ENCODE data around the gene TMEM141. TPM values are rescaled to one million over a fixed set of nuclear protein-coding genes. Genes with fewer than 3 reads are reported as not detected.
A peak's percentile ranks its signal among the peaks of the same experiment; 100 is the strongest.

TMEM141 gene
- total and polyA plus RNA-seq, 10 of the 15 experiments (the other 5 are each of a cell fraction or from before 2014, with no cell fraction given): 7.8 to 48.6 (median 34.4) TPM

DNA sequence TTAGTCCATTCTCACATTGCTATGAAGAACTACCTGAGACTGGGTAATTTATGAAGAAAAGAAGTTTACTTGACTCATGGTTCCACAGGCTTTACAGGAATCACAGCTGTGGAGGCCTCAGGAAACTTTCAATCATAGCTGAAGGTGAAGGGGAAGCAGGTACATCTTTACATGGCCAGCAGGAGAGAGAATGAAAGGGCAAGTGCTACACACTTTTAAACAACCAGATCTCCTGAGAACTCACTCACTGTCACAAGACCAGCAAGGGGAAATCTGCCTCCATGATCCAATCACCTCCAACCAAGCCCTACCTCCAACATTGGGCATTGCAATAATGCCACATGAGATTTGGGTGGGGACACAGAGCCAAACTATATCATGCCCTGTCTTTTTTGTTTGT lies 39.3 kb upstream of the TMEM141 start:
- CTCF ChIA-PET: no interaction called here
- FAIRE-seq (no peak), DNase-seq (ENCODE audit: low read depth, low spot score) (no peak), ATAC-seq (no peak)
- Histone ChIP-seq H3K9ac (ENCODE audit: control insufficient read depth, insufficient read depth, low read length) (no peak overlapping the region), H3K27ac (ENCODE audit: control insufficient read depth, insufficient read depth) (no peak overlapping the region), H2AFZ (ENCODE audit: control insufficient read depth, low read depth, low read length) (no peak overlapping the region), H3K4me2 (ENCODE audit: control insufficient read depth, insufficient read depth) (no peak overlapping the region), H3K36me3 (ENCODE audit: control insufficient read depth in 2 of 2, insufficient read depth in 2 of 2, low read length in 1 of 2) (no peaks in the 10 kb centered on the region), H3K27me3 (replicated peaks in 1 of 2; ENCODE audit: control insufficient read depth in 2 of 2, insufficient read depth in 2 of 2, low read length in 1 of 2) (0 out of 4 replicates have a peak, but pooled peaks cover 0 to 2% of the 10 kb centered on the region in 2 experiments), H3K4me1 (ENCODE audit: control insufficient read depth, insufficient read depth, low read length) (no peaks in the 10 kb centered on the region), H3K9me3 (replicated peaks; ENCODE audit: control insufficient read depth, insufficient read depth, low read length) (peaks cover 33% of the 10 kb centered on the region), H3K4me3 (no peak overlapping the region), H3K79me2 (ENCODE audit: control insufficient read depth, insufficient read depth, low read length) (no peaks in the 10 kb centered on the region), H4K20me1 (ENCODE audit: control insufficient read depth, insufficient read depth) (no peaks in the 10 kb centered on the region)
- BruUV-seq (replicated peaks): no TSS peak
- POLR2A ChIA-PET: no interaction called here
- intact Hi-C loops (cut with micrococcal nuclease; ENCODE audit: unreplicated experiment): no loop called here
- RAD21 ChIA-PET (ENCODE audit: unreplicated experiment): no interaction called here
- SMC1A ChIA-PET (ENCODE audit: uncharacterized antibody, unreplicated experiment): no interaction called here
- in situ Hi-C loops (cut with MboI): no loop called here
- TF ChIP-seq CREM (IDR thresholded peaks at IDR 0.05; ENCODE audit: low read depth) (no peak), CBX5 (IDR thresholded peaks at IDR 0.05; ENCODE audit: low read depth) (0 out of 2 replicates have a peak, but pooled peaks have one; percentile 48)

GRCh38 chr9:136753371-136754058 lies 37.6 kb upstream of the TMEM141 start:
- intact Hi-C loops (cut with micrococcal nuclease; ENCODE audit: unreplicated experiment): no loop called here
- no peak overlapping the region for H3K9ac ChIP-seq (ENCODE audit: control insufficient read depth, insufficient read depth, low read length)
- no peak overlapping the region for H3K27ac ChIP-seq (ENCODE audit: control insufficient read depth, insufficient read depth)
- no peak for DNase-seq (ENCODE audit: low read depth, low spot score)
- in situ Hi-C loops (cut with MboI): no loop called here
- FAIRE-seq: no peak
- RAD21 ChIA-PET (ENCODE audit: unreplicated experiment): no interaction called here
- no peak overlapping the region for H3K4me3 ChIP-seq
- no peaks in the 10 kb centered on the region for H4K20me1 ChIP-seq (ENCODE audit: control insufficient read depth, insufficient read depth)
- H3K79me2 ChIP-seq (ENCODE audit: control insufficient read depth, insufficient read depth, low read length): no peaks in the 10 kb centered on the region
- H3K4me1 ChIP-seq (ENCODE audit: control insufficient read depth, insufficient read depth, low read length): no peaks in the 10 kb centered on the region
- SMC1A ChIA-PET (ENCODE audit: uncharacterized antibody, unreplicated experiment): no interaction called here
- 65% methylated on average over 31 of the region's 31 CpGs for WGBS (ENCODE audit: insufficient coverage, insufficient replicate concordance, low lambda C conversion rate, missing lambda C conversion rate)
- ATAC-seq: no peak
- POLR2A ChIA-PET: no interaction called here
- H3K9me3 ChIP-seq (replicated peaks; ENCODE audit: control insufficient read depth, insufficient read depth, low read length): peaks cover 33% of the 10 kb centered on the region
- CTCF ChIA-PET: no interaction called here
- 0 out of 4 replicates have a peak, but pooled peaks cover 0 to 2% of the 10 kb centered on the region in 2 experiments for H3K27me3 ChIP-seq (replicated peaks in 1 of 2; ENCODE audit: control insufficient read depth in 2 of 2, insufficient read depth in 2 of 2, low read length in 1 of 2)
- no TSS peak for BruUV-seq (replicated peaks)
- H2AFZ ChIP-seq (ENCODE audit: control insufficient read depth, low read depth, low read length): no peak overlapping the region
- no peaks in the 10 kb centered on the region for H3K36me3 ChIP-seq (ENCODE audit: control insufficient read depth in 2 of 2, insufficient read depth in 2 of 2, low read length in 1 of 2)
- no peak overlapping the region for H3K4me2 ChIP-seq (ENCODE audit: control insufficient read depth, insufficient read depth)
- TF ChIP-seq, protein P1, sequence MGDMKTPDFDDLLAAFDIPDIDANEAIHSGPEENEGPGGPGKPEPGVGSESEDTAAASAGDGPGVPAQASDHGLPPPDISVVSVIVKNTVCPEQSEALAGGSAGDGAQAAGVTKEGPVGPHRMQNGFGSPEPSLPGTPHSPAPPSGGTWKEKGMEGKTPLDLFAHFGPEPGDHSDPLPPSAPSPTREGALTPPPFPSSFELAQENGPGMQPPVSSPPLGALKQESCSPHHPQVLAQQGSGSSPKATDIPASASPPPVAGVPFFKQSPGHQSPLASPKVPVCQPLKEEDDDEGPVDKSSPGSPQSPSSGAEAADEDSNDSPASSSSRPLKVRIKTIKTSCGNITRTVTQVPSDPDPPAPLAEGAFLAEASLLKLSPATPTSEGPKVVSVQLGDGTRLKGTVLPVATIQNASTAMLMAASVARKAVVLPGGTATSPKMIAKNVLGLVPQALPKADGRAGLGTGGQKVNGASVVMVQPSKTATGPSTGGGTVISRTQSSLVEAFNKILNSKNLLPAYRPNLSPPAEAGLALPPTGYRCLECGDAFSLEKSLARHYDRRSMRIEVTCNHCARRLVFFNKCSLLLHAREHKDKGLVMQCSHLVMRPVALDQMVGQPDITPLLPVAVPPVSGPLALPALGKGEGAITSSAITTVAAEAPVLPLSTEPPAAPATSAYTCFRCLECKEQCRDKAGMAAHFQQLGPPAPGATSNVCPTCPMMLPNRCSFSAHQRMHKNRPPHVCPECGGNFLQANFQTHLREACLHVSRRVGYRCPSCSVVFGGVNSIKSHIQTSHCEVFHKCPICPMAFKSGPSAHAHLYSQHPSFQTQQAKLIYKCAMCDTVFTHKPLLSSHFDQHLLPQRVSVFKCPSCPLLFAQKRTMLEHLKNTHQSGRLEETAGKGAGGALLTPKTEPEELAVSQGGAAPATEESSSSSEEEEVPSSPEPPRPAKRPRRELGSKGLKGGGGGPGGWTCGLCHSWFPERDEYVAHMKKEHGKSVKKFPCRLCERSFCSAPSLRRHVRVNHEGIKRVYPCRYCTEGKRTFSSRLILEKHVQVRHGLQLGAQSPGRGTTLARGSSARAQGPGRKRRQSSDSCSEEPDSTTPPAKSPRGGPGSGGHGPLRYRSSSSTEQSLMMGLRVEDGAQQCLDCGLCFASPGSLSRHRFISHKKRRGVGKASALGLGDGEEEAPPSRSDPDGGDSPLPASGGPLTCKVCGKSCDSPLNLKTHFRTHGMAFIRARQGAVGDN (IDR thresholded peaks at IDR 0.05): no peak
- TF ChIP-seq ZNF384 (IDR thresholded peaks at IDR 0.05; ENCODE audit: borderline replicate concordance, low read depth, low read length) (no peak), FOXK2 (IDR thresholded peaks at IDR 0.05) (no peak), TBL1XR1 (IDR thresholded peaks at IDR 0.05; ENCODE audit: low read depth, low read length) (no peak), RB1 (IDR thresholded peaks at IDR 0.05; ENCODE audit: borderline replicate concordance) (no peak), BHLHE40 (IDR thresholded peaks at IDR 0.05; ENCODE audit: borderline replicate concordance in 1 of 2, low read depth in 2 of 2, low read length in 1 of 2) (no peak), PML (IDR thresholded peaks at IDR 0.05; ENCODE audit: low read length) (no peak)
- TF ChIP-seq, protein P2, sequence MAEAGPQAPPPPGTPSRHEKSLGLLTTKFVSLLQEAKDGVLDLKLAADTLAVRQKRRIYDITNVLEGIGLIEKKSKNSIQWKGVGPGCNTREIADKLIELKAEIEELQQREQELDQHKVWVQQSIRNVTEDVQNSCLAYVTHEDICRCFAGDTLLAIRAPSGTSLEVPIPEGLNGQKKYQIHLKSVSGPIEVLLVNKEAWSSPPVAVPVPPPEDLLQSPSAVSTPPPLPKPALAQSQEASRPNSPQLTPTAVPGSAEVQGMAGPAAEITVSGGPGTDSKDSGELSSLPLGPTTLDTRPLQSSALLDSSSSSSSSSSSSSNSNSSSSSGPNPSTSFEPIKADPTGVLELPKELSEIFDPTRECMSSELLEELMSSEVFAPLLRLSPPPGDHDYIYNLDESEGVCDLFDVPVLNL (IDR thresholded peaks at IDR 0.05; ENCODE audit: low read depth, low read length): no peak
